H9 (cell line): ENCODE data around the gene NPTN. TPM values are rescaled to one million over a fixed set of nuclear protein-coding genes. Genes with fewer than 3 reads are reported as not detected.

Experiments
- DNase-seq: peaks from one replicate; pipeline ENCODE4 v3.0.0-alpha.2; 2017
- H2AFZ ChIP-seq: one replicate; pipeline ENCODE4 v1.6.1; 2013; ENCODE audit warnings: mild to moderate bottlenecking, low read length, control low read depth, moderate library complexity
- H2AK5ac ChIP-seq: 2 replicates; pipeline ENCODE4 v1.6.1; 2013; ENCODE audit warnings: low read length, control low read depth, mixed read lengths; ENCODE audit not compliant: insufficient read length
- H2BK120ac ChIP-seq: one replicate; pipeline ENCODE4 v1.6.1; 2013; ENCODE audit warnings: low read depth, mild to moderate bottlenecking, low read length, control low read depth, inconsistent platforms; ENCODE audit not compliant: poor library complexity, severe bottlenecking
- H2BK12ac ChIP-seq: 2 replicates; pipeline ENCODE4 v1.6.1; 2013; ENCODE audit warnings: low read length, control low read depth, mixed read lengths, low read depth; ENCODE audit not compliant: insufficient read length
- H2BK15ac ChIP-seq: 2 replicates; pipeline ENCODE4 v1.6.1; 2013; ENCODE audit warnings: low read depth, low read length, control low read depth
- H2BK20ac ChIP-seq: one replicate; pipeline ENCODE4 v1.6.1; 2013; ENCODE audit warnings: low read depth, mild to moderate bottlenecking, low read length, control low read depth, inconsistent platforms; ENCODE audit not compliant: poor library complexity, severe bottlenecking
- H2BK5ac ChIP-seq: 2 replicates; pipeline ENCODE4 v1.6.1; 2013; ENCODE audit warnings: low read length, control low read depth, mixed read lengths; ENCODE audit not compliant: insufficient read length
- H3K14ac ChIP-seq: 2 replicates; pipeline ENCODE4 v1.6.1; 2013; ENCODE audit warnings: low read length, control low read depth; ENCODE audit not compliant: insufficient read depth
- H3K18ac ChIP-seq: 2 replicates; pipeline ENCODE4 v1.6.1; 2013; ENCODE audit warnings: low read depth, mild to moderate bottlenecking, mixed read lengths, low read length, control low read depth; ENCODE audit not compliant: insufficient read length
- H3K23ac ChIP-seq: 2 replicates; pipeline ENCODE4 v1.6.1; 2013; ENCODE audit warnings: low read length, control low read depth, mixed read lengths, low read depth; ENCODE audit not compliant: insufficient read length
- H3K23me2 ChIP-seq: 2 replicates; pipeline ENCODE4 v1.6.1; 2013; ENCODE audit warnings: low read depth, mild to moderate bottlenecking, mixed read lengths, low read length, control low read depth; ENCODE audit not compliant: insufficient read length, poor library complexity, severe bottlenecking
- H3K27ac ChIP-seq: 2 replicates; pipeline ENCODE4 v1.5.1; 2013; ENCODE audit warnings: low read length, control low read depth, mixed read lengths, low read depth; ENCODE audit not compliant: insufficient read length
- H3K27me3 ChIP-seq: 2 replicates; pipeline ENCODE4 v1.6.1; 2013; ENCODE audit warnings: low read length, control low read depth, inconsistent platforms; ENCODE audit not compliant: insufficient read depth
- H3K4ac ChIP-seq: 2 replicates; pipeline ENCODE4 v1.6.1; 2013; ENCODE audit warnings: low read depth, mild to moderate bottlenecking, control low read depth, inconsistent platforms, low read length, moderate library complexity
- H3K4me1 ChIP-seq: 2 replicates; pipeline ENCODE4 v1.6.1; 2013; ENCODE audit warnings: low read length, control low read depth, inconsistent platforms; ENCODE audit not compliant: insufficient read depth
- H3K4me2 ChIP-seq: 2 replicates; pipeline ENCODE4 v1.6.1; 2013; ENCODE audit warnings: low read length, control low read depth, mixed read lengths; ENCODE audit not compliant: insufficient read length, insufficient read depth
- H3K56ac ChIP-seq: 2 replicates; pipeline ENCODE4 v1.6.1; 2013; ENCODE audit warnings: low read depth, mild to moderate bottlenecking, mixed read lengths, low read length, control low read depth; ENCODE audit not compliant: insufficient read length
- H3K79me1 ChIP-seq: 2 replicates; pipeline ENCODE4 v1.6.1; 2013; ENCODE audit warnings: low read depth, mild to moderate bottlenecking, moderate library complexity, low read length, control low read depth, inconsistent platforms; ENCODE audit not compliant: insufficient read depth, poor library complexity, severe bottlenecking
- H3K79me2 ChIP-seq: 2 replicates; pipeline ENCODE4 v1.6.1; 2013; ENCODE audit warnings: low read length, control low read depth, inconsistent platforms; ENCODE audit not compliant: insufficient read depth
- H3K9ac ChIP-seq: 2 replicates; pipeline ENCODE4 v1.6.1; 2013; ENCODE audit warnings: low read length, control low read depth, mixed read lengths; ENCODE audit not compliant: insufficient read length; ENCODE audit errors: extremely low read depth
- H3K9me3 ChIP-seq: one replicate; pipeline ENCODE4 v1.6.1; 2013; ENCODE audit warnings: low read depth, low read length, inconsistent platforms; ENCODE audit not compliant: control insufficient read depth
- H3T11ph ChIP-seq: one replicate; pipeline ENCODE4 v1.6.1; 2013; ENCODE audit warnings: mild to moderate bottlenecking, low read length, control low read depth, inconsistent platforms
- H4K20me1 ChIP-seq: one replicate; pipeline ENCODE4 v1.6.1; 2013; ENCODE audit not compliant: control insufficient read depth, insufficient read length, insufficient read depth
- H4K5ac ChIP-seq: 2 replicates; pipeline ENCODE4 v1.6.1; 2013; ENCODE audit warnings: low read depth, mild to moderate bottlenecking, mixed read lengths, low read length, control low read depth; ENCODE audit not compliant: insufficient read length
- H4K8ac ChIP-seq: replicated peaks from 2 replicates; pipeline ENCODE4 v1.6.1; 2013; ENCODE audit warnings: low read length, control low read depth, mixed read lengths, low read depth; ENCODE audit not compliant: insufficient read length
- H4K91ac ChIP-seq: 2 replicates; pipeline ENCODE4 v1.6.1; 2013; ENCODE audit warnings: low read depth, mild to moderate bottlenecking, moderate library complexity, mixed read lengths, low read length, control low read depth; ENCODE audit not compliant: insufficient read length
- H3K27ac Mint-ChIP-seq, 3 experiments: 2 replicates in 2 of 3; 3 replicates in 1 of 3; pipeline ENCODE4 v1.8.0; 2020 to 2021; ENCODE audit warnings: mixed read lengths in 3 of 3, mild to moderate bottlenecking in 1 of 3, moderate library complexity in 1 of 3
- H3K27me3 Mint-ChIP-seq: 2 replicates; pipeline ENCODE4 v1.8.0; 2021; ENCODE audit warnings: low read depth, mild to moderate bottlenecking, moderate library complexity, mixed read lengths
- H3K36me3 Mint-ChIP-seq, 3 experiments: 2 replicates in 2 of 3; 3 replicates in 1 of 3; pipeline ENCODE4 v1.8.0; 2020 to 2021; ENCODE audit warnings: low read depth in 3 of 3, mixed read lengths in 3 of 3; ENCODE audit not compliant: insufficient read depth in 1 of 3
- H3K4me1 Mint-ChIP-seq, 2 experiments: 2 replicates each; pipeline ENCODE4 v1.8.0; 2020; ENCODE audit warnings: mixed read lengths in 2 of 2
- H3K4me3 Mint-ChIP-seq, 2 experiments: 2 replicates in 1 of 2; 3 replicates in 1 of 2; pipeline ENCODE4 v1.8.0; 2020 to 2021; ENCODE audit warnings: mild to moderate bottlenecking in 2 of 2, mixed read lengths in 2 of 2, moderate library complexity in 1 of 2
- H3K9me3 Mint-ChIP-seq, 2 experiments: 2 replicates in 1 of 2; 3 replicates in 1 of 2; pipeline ENCODE4 v1.8.0; 2020; ENCODE audit warnings: mild to moderate bottlenecking in 2 of 2, mixed read lengths in 2 of 2, moderate library complexity in 1 of 2
- CTCF ChIP-seq: fragments of 200-600 bp; sonication (generic); conservative IDR thresholded peaks from 3 replicates; pipeline ENCODE4 v1.8.0; 2021; ENCODE audit warnings: antibody characterized with exemption, mild to moderate bottlenecking
- WGBS: extraction: QIAGEN DNeasy Blood & Tissue Kit; methylation state at CpG from one replicate; pipeline ENCODE4 v1.1.7; 2013; ENCODE audit warnings: missing lambda C conversion rate, low lambda C conversion rate, mixed read lengths; ENCODE audit not compliant: insufficient read length; ENCODE audit errors: extremely low coverage; 5-methylcytosine and 5-hydroxymethylcytosine counted together
- total RNA-seq: library from RNA; stranded (reverse); gene quantifications from 2 replicates; pipeline ENCODE4 v1.2.1, GENCODE V29; 2021

NPTN gene
- total RNA-seq, 1 experiment from 2014 or later: 89.1 TPM

- Histone ChIP-seq H2AK5ac (no peak overlapping the region), H3K56ac (no peak overlapping the region), H2AFZ (no peak overlapping the region), H3K27me3 (no peaks in the 10 kb centered on the region), H3K18ac (no peak overlapping the region), H2BK12ac (no peak overlapping the region), H3K27ac (no peak overlapping the region), H3K9me3 (no peaks in the 10 kb centered on the region), H3K4ac (no peak overlapping the region), H2BK20ac (no peak overlapping the region), H3K4me2 (no peak overlapping the region), H3K23me2 (no peaks in the 10 kb centered on the region), H2BK15ac (no peak overlapping the region), H2BK120ac (no peak overlapping the region), H4K8ac (no peak overlapping the region), H3K4me1 (no peaks in the 10 kb centered on the region), H2BK5ac (no peak overlapping the region), H3K79me2 (no peaks in the 10 kb centered on the region), H3T11ph (no peak overlapping the region), H4K5ac (no peak overlapping the region), H3K9ac (no peak overlapping the region), H4K91ac (no peak overlapping the region), H4K20me1 (no peaks in the 10 kb centered on the region), H3K14ac (no peak overlapping the region), H3K23ac (no peak overlapping the region), H3K79me1 (no peaks in the 10 kb centered on the region)
- WGBS: no CpG with 5 or more reads among the region's 9 CpGs
- no peak overlapping the region for H3K27ac Mint-ChIP-seq
- no peaks in the 10 kb centered on the region for H3K27me3 Mint-ChIP-seq
- no peak for DNase-seq
- H3K9me3 Mint-ChIP-seq: no peaks in the 10 kb centered on the region
- TF ChIP-seq CTCF: no peak
- no peak overlapping the region for H3K4me3 Mint-ChIP-seq
- H3K4me1 Mint-ChIP-seq: peaks cover 8 to 11% of the 10 kb centered on the region in 2 experiments
- H3K36me3 Mint-ChIP-seq: peaks cover 11 to 78% (median 54%) of the 10 kb centered on the region in 3 experiments; a peak in 6 of 7 replicates
These were observed 59.6 kb downstream of the NPTN start for GRCh38 chr15:73573572-73573971.
